ENCODE results near the gene CFAP68. TPM values are rescaled to one million over a fixed set of nuclear protein-coding genes. Genes with fewer than 3 reads are reported as not detected.
A peak's percentile ranks its signal among the peaks of the same experiment; 100 is the strongest.

The CFAP68 gene
- total and polyA plus RNA-seq, 2 of the 8 experiments (the other 6 are each of a cell fraction or from before 2014, with no cell fraction given), result 21.4 to 43.1 TPM

DNA sequence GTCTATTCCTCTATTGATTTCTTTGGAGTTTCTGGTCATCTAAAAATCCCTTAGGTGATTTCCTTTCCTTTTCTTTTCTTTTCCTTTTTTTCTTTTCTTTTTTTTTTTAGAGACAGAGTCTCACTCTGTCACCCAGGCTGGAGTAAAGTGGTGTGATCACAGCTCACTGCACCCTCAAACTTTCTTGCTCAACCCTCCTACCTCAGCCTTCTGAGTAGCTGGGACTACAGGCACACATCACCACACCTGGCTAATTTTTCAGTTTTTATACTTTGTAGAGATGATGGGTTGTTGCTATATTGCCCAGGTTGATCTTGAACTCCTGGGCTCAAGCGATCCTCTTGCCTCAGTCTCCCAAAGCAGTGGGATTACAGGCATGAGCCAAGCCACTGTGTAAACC lies 37.4 kb downstream of the CFAP68 start:
- H3K23ac ChIP-seq (ENCODE audit: insufficient read length), result no peak overlapping the region
- no peaks in the 10 kb centered on the region for H4K20me1 ChIP-seq (replicated peaks in 1 of 2; ENCODE audit: control insufficient read depth in 1 of 2, insufficient read depth in 2 of 2, low read length in 2 of 2)
- H3K27ac ChIP-seq (ENCODE audit: low read depth, low read length), result no peak overlapping the region
- H2AFZ ChIP-seq (ENCODE audit: low read length), result no peak overlapping the region
- no peak overlapping the region for H2BK15ac ChIP-seq (ENCODE audit: low read length)
- ChIA-PET CTCF (ENCODE audit: partially characterized antibody) (no interaction called here), POLR2A (ENCODE audit: partially characterized antibody) (no interaction called here)
- WGBS, 2 experiments (ENCODE audit: extremely low coverage in 1 of 2, insufficient coverage in 1 of 2, insufficient read length in 1 of 2, insufficient replicate concordance in 2 of 2, low coverage in 1 of 2, low lambda C conversion rate in 2 of 2, missing lambda C conversion rate in 1 of 2), result 93% methylated on average over 1 of the region's 1 CpG; no CpG with 5 or more reads in 1 of the 2 experiments
- H3K4ac ChIP-seq (replicated peaks; ENCODE audit: insufficient read length, low read depth, low read length), result no peak overlapping the region
- H3K79me1 ChIP-seq (ENCODE audit: low read depth, low read length), result no peaks in the 10 kb centered on the region
- FAIRE-seq (no peak), DNase-seq (ENCODE audit: low read depth in 1 of 2, low spot score in 2 of 2) (no peak)
- no peak overlapping the region for H3K4me2 ChIP-seq (ENCODE audit: insufficient read depth in 1 of 2, low read depth in 2 of 2, low read length in 2 of 2)
- H3K9me3 ChIP-seq (ENCODE audit: insufficient read depth in 2 of 2, low read depth in 1 of 2, low read length in 1 of 2), result no peaks in the 10 kb centered on the region
- H3K27me3 ChIP-seq (replicated peaks in 1 of 4; ENCODE audit: control insufficient read depth in 3 of 4, extremely low read depth in 1 of 4, insufficient read depth in 3 of 4, low read length in 3 of 4), result no peaks in the 10 kb centered on the region
- no peak overlapping the region for H2BK120ac ChIP-seq (replicated peaks; ENCODE audit: low read depth, low read length)
- TF ChIP-seq, protein P1, sequence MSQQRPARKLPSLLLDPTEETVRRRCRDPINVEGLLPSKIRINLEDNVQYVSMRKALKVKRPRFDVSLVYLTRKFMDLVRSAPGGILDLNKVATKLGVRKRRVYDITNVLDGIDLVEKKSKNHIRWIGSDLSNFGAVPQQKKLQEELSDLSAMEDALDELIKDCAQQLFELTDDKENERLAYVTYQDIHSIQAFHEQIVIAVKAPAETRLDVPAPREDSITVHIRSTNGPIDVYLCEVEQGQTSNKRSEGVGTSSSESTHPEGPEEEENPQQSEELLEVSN (IDR thresholded peaks at IDR 0.05), result no peak
- TF ChIP-seq CREB1 (IDR thresholded peaks at IDR 0.05) (no peak), JUN (IDR thresholded peaks at IDR 0.05; ENCODE audit: low read depth, low read length) (no peak), BACH1 (IDR thresholded peaks at IDR 0.05; ENCODE audit: low read length) (no peak), KDM4A (IDR thresholded peaks at IDR 0.05; ENCODE audit: low read depth, low read length, severe bottlenecking) (no peak), EGR1 (IDR thresholded peaks at IDR 0.05; ENCODE audit: borderline replicate concordance, low read depth, low read length) (no peak), RNF2 (IDR thresholded peaks at IDR 0.05; ENCODE audit: borderline replicate concordance, low read depth, low read length, missing control alignments, poor library complexity, severe bottlenecking) (no peak), RAD21 (IDR thresholded peaks at IDR 0.05 in 1 of 2, conservative IDR thresholded peaks at IDR 0.05 in 1 of 2; ENCODE audit: low read depth in 2 of 2, low read length in 2 of 2) (no peak), YY1 (IDR thresholded peaks at IDR 0.05; ENCODE audit: low read depth, low read length) (no peak), GTF2F1 (IDR thresholded peaks at IDR 0.05; ENCODE audit: borderline replicate concordance, low read depth, low read length) (no peak)
- TF ChIP-seq, protein P2, sequence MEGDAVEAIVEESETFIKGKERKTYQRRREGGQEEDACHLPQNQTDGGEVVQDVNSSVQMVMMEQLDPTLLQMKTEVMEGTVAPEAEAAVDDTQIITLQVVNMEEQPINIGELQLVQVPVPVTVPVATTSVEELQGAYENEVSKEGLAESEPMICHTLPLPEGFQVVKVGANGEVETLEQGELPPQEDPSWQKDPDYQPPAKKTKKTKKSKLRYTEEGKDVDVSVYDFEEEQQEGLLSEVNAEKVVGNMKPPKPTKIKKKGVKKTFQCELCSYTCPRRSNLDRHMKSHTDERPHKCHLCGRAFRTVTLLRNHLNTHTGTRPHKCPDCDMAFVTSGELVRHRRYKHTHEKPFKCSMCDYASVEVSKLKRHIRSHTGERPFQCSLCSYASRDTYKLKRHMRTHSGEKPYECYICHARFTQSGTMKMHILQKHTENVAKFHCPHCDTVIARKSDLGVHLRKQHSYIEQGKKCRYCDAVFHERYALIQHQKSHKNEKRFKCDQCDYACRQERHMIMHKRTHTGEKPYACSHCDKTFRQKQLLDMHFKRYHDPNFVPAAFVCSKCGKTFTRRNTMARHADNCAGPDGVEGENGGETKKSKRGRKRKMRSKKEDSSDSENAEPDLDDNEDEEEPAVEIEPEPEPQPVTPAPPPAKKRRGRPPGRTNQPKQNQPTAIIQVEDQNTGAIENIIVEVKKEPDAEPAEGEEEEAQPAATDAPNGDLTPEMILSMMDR (IDR thresholded peaks at IDR 0.05; ENCODE audit: control extremely low read depth in 1 of 3, insufficient read depth in 1 of 3, low read depth in 1 of 3, low read length in 3 of 3), result no peak
- no peak overlapping the region for H2AK5ac ChIP-seq (ENCODE audit: low read depth, low read length)
- H3K23me2 ChIP-seq (ENCODE audit: low read depth, low read length), result peaks cover 4% of the 10 kb centered on the region; the same call in 1 of the 2 replicates
- H4K91ac ChIP-seq (replicated peaks; ENCODE audit: insufficient read length, low read length), result no peak overlapping the region
- H3K18ac ChIP-seq (ENCODE audit: extremely low read depth, low read length), result no peak overlapping the region
- H3K9ac ChIP-seq (replicated peaks in 1 of 4; ENCODE audit: extremely low read depth in 1 of 4, low read depth in 3 of 4, low read length in 3 of 4), result no peak overlapping the region
- H4K5ac ChIP-seq (ENCODE audit: insufficient read length, low read depth, low read length), result no peak overlapping the region
- H4K8ac ChIP-seq (ENCODE audit: extremely low read depth, insufficient read depth, low read length), result no peak overlapping the region
- no peak overlapping the region for H3K14ac ChIP-seq (ENCODE audit: insufficient read length)
- H2BK12ac ChIP-seq (ENCODE audit: low read depth, low read length), result no peak overlapping the region
- peaks cover 3 to 15% (median 10%) of the 10 kb centered on the region in 4 experiments; a peak in 6 of 7 replicates for H3K4me1 ChIP-seq (replicated peaks in 1 of 4; ENCODE audit: control insufficient read depth in 3 of 4, insufficient read depth in 4 of 4, low read length in 3 of 4)
- H3K56ac ChIP-seq (replicated peaks; ENCODE audit: insufficient read length, low read depth, low read length), result no peak overlapping the region
- H2BK20ac ChIP-seq (ENCODE audit: low read length), result 0 out of 2 replicates have a peak overlapping the region, but pooled peaks have one; percentile 3
- H3K36me3 ChIP-seq (ENCODE audit: control insufficient read depth in 2 of 4, insufficient read depth in 4 of 4, low read length in 3 of 4), result no peaks in the 10 kb centered on the region
- H3K79me2 ChIP-seq (ENCODE audit: control insufficient read depth in 1 of 2, insufficient read depth in 2 of 2, low read length in 2 of 2), result no peaks in the 10 kb centered on the region
- H3K4me3 ChIP-seq (ENCODE audit: extremely low read depth in 1 of 4, insufficient read depth in 2 of 4, low read depth in 3 of 4, low read length in 4 of 4), result no peak overlapping the region
- H2BK5ac ChIP-seq (ENCODE audit: low read depth, low read length), result no peak overlapping the region
